Measurements from ENCODE around the gene SDCBP2.

DNA sequence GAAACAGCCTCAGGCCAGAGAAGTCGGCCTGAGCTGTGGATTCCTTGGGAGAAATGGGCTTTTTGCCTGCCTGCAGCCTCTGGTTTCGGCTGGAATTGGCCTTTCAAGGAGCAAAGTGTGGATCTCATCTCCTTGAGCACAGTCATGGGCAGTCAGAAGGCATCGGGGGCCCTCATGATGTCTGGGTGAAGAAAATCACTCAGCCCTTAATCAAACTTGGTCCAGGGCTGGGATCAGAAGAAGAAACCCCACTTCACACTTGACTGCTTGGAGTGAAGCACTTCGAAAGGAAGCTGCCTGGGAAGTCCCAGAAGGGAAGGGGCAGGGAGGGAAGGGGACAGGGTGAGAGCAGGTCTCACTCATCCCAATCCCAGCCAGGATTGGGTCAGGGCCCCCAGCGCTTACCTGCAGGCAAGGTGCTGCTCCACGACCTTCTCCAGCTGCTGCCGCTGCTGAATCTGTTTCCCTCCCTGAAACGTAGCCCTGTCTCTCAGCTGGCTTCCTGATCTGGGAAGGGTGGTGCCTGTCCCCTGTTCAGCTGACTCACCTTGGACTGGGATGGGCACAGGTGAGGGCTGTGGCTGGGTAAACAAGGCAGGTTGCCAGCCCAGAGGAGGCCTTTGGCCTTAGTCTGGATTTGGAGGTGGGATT is at the start of gene SDCBP2:
- TF ChIP-seq, protein P1, sequence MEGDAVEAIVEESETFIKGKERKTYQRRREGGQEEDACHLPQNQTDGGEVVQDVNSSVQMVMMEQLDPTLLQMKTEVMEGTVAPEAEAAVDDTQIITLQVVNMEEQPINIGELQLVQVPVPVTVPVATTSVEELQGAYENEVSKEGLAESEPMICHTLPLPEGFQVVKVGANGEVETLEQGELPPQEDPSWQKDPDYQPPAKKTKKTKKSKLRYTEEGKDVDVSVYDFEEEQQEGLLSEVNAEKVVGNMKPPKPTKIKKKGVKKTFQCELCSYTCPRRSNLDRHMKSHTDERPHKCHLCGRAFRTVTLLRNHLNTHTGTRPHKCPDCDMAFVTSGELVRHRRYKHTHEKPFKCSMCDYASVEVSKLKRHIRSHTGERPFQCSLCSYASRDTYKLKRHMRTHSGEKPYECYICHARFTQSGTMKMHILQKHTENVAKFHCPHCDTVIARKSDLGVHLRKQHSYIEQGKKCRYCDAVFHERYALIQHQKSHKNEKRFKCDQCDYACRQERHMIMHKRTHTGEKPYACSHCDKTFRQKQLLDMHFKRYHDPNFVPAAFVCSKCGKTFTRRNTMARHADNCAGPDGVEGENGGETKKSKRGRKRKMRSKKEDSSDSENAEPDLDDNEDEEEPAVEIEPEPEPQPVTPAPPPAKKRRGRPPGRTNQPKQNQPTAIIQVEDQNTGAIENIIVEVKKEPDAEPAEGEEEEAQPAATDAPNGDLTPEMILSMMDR (conservative IDR thresholded peaks at IDR 0.05; ENCODE audit: low read depth in 2 of 2): no peak
- no peak for TF ChIP-seq POLR2AphosphoS5 (IDR thresholded peaks at IDR 0.05; ENCODE audit: low read depth)
- TF ChIP-seq EZH2 (IDR thresholded peaks at IDR 0.05; ENCODE audit: low read depth, unreplicated experiment): no peak
- TF ChIP-seq, protein P2, sequence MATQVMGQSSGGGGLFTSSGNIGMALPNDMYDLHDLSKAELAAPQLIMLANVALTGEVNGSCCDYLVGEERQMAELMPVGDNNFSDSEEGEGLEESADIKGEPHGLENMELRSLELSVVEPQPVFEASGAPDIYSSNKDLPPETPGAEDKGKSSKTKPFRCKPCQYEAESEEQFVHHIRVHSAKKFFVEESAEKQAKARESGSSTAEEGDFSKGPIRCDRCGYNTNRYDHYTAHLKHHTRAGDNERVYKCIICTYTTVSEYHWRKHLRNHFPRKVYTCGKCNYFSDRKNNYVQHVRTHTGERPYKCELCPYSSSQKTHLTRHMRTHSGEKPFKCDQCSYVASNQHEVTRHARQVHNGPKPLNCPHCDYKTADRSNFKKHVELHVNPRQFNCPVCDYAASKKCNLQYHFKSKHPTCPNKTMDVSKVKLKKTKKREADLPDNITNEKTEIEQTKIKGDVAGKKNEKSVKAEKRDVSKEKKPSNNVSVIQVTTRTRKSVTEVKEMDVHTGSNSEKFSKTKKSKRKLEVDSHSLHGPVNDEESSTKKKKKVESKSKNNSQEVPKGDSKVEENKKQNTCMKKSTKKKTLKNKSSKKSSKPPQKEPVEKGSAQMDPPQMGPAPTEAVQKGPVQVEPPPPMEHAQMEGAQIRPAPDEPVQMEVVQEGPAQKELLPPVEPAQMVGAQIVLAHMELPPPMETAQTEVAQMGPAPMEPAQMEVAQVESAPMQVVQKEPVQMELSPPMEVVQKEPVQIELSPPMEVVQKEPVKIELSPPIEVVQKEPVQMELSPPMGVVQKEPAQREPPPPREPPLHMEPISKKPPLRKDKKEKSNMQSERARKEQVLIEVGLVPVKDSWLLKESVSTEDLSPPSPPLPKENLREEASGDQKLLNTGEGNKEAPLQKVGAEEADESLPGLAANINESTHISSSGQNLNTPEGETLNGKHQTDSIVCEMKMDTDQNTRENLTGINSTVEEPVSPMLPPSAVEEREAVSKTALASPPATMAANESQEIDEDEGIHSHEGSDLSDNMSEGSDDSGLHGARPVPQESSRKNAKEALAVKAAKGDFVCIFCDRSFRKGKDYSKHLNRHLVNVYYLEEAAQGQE (IDR thresholded peaks at IDR 0.05; ENCODE audit: unreplicated experiment): no peak
- TF ChIP-seq CREB1 (CRISPR knock-in tag; IDR thresholded peaks at IDR 0.05; ENCODE audit: low read depth): no peak
- no peak for TF ChIP-seq EZH2phosphoT487 (IDR thresholded peaks at IDR 0.05; ENCODE audit: unreplicated experiment)
- TF ChIP-seq, protein P3, sequence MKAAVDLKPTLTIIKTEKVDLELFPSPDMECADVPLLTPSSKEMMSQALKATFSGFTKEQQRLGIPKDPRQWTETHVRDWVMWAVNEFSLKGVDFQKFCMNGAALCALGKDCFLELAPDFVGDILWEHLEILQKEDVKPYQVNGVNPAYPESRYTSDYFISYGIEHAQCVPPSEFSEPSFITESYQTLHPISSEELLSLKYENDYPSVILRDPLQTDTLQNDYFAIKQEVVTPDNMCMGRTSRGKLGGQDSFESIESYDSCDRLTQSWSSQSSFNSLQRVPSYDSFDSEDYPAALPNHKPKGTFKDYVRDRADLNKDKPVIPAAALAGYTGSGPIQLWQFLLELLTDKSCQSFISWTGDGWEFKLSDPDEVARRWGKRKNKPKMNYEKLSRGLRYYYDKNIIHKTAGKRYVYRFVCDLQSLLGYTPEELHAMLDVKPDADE (IDR thresholded peaks at IDR 0.05): no peak
- no peak for TF ChIP-seq ZNF331 (CRISPR knock-in tag; IDR thresholded peaks at IDR 0.05; ENCODE audit: low read depth)
- TF ChIP-seq NANOG (IDR thresholded peaks at IDR 0.05; ENCODE audit: borderline replicate concordance): no peak

All from GM23338 (cell line).